Measurements from ENCODE around the gene LRMDA.

LRMDA gene

DNA sequence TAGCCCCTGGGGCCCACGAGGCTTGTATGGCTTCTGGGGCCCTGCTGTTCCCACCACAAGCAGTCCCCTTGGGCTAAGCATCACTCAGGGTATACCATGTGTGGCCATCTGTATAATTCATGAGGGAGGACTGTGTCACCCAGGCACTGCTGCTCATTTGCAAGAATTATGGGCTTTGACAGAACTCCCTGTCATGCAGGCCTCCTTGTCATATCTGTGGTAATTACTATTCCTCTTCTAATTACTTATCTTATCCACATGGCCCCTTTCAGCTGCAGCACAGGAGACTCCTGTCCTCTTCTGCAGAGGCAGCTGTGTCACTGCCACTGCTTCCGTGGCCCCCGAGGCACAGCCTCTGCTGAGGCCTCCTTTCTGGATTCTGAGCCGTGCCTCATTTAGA, 46.3 kb downstream of the LRMDA start:
- no peak for DNase-seq

DNA sequence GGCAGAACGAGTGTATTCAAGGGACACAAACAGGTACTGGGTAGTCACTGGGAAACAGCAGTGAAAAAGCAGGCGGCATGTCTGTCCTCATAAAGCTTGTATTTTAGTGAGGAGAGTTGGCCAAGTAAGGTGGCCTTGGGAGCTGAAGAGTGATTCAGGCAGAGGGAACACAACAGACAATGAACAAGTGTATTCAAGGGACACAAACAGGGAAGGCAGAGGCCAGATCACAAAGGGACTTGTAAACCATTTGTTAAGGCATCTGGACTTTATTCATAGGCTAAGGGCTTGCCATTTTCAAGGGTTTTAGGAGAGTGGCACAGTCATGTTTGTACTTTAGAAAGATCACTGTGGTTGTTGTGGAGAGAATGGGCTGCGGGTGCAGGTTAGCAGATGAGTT, 49.0 kb downstream of the LRMDA start:
- no peak for DNase-seq

DNA sequence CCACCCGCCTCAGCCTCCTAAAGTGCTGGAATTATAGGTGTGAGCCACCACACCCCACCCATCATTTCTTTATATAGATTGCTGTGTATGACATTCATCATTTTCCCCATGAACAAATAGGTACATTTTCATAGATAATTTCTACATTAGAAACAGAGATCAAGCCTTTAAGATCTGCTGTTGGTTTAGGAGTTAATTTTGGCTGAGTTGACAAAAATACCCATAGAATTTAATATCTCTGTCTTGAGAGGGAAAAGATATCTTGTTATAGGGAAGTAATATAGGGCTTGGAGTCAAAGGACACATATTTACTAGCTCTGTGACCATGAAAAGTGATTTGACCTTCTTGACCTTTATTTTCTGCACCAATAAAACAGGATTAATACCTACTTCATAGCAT, 51.8 kb downstream of the LRMDA start:
- no peak for DNase-seq

DNA sequence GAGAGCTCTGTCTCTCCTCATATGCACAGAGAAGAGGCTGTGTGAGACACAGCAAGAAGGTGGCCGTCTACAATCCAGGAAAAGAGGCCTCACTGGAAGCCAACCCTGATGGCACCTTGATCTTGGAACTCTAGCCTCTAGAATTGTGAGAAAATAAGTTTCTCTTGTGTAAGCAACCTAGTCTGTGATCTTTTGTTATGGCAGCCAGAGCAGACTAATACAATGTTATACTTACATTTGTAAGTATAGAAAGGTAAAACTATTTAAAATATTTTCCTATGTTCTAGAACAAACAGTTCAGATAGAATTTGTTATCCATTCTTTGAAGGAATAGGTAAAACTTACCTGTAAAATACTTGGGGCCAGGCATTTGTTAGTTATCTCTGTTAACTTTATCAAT, 53.3 kb downstream of the LRMDA start:
- DNase-seq, result no peak

DNA sequence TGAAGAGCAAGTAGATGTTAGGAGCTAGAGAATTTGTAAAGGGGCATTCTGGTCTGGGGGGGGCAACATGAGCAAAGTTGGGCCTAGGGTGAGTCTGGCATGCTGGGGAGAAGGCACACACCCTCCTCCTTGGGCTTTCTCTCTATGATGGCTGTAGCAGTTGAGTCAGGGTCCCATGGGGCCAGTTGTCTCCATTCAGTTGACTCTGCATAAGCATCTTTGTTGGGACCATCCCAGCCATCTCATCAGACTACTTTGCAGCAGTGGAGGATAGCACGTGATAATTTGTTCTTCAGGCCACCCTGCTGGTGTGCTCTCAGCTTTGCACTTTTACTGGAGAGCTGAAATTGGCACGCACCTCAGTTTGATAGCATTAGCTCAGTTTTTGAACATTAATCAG, 55.2 kb downstream of the LRMDA start:
- DNase-seq, result no peak

DNA sequence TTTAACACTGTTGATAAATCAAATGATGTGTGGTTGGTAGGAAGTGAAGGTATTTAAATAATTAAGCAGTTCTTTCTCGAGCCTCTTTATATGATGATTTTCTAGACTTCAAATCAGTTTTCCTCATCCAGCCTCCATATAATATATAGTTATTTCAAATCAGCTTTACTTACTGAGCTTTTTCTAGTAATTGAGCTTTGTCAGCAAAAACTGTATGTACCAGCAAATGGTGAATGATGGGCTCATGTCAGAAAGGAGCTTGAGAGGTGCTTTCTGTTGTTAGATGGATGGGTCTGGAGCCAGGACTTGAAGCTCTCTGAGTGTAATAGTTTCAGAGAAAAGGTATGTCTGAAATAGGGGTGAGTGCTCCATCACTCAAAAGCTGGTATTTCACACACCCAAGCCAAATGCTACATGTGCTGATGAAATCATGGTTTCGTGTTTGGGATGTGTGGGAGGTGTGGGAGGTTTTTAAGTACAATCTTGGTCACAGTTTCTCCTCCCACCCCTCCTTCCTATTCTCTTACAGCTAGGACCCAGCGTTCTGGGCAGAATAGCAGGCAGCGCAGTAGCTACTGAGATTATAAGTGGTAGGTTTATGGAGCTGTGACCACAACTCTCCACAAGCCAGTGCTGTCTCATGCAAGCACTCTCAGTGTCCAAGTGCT, 55.8 kb downstream of the LRMDA start:
- DNase-seq, result no peak

DNA sequence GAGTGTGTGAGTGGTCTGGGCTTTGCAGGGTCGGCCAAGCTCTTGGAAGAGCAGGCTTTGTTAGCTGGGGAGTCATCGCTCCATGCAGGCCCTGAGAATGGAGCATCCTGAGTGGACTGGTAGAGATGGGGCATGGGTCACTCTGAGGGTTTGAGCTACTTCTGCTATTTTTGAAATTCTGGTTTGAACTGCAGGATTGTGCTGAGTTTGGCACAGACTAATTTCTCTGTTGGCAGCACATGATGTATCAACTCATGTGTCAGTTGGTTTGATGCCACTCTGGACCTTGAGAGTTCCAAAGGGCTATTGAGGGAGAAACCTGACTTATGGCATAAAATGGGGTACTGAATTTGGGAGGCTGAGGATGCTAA, 56.3 kb downstream of the LRMDA start:
- DNase-seq, result no peak

DNA sequence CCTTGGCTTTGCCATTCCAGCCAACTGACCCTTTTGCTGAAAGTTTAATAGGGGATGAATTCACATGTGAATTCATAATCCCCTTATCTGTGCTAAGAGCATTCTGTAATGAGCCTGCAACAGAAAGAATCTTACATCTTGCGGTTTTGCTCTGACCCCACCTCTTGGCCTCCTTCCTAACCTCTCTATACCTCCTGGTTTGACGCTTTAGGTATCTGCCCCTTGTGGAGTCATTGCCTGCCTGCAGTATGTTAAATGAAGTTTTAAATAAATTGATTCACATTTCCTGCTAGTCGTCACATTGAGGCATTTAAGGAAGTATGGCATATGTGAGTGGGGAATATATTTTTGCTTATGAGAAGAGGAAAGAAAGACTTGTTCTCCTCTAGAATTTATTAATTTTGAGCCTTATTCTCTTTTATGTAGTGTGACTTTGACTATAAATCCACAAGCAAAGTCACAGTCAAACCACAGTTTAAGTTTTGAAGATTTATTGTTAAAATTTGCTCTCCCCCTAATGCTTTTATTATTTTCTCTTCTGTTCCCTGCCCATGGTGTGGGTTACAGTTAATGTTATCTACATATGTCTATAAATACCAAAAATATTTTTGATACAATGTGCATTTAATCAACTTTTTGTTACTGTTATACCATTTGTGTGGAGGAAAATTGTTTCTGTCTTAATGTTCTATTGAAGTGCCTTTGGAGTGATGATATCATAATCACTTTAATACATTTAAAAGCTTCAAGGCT, 60.9 kb downstream of the LRMDA start:
- no peak for DNase-seq

DNA sequence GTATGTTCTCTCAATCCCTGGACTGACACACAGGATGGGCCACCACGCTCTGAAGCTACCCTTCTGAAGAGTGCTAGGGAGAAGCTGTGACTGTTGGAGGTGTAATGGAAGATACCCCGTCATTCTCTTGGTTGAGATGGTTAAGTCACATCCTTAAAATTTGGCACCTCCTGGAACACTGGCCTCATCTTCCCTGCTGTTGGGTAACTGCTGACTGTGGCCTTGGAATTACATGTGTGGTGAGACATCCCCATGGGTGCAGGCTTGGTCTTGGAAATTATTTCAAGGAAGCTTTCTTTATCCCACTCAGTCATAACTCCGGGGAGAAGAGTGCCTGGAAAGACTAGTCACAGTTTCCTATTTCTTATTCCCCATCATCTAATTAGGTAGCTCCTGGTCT, 62.0 kb downstream of the LRMDA start:
- DNase-seq, result no peak

DNA sequence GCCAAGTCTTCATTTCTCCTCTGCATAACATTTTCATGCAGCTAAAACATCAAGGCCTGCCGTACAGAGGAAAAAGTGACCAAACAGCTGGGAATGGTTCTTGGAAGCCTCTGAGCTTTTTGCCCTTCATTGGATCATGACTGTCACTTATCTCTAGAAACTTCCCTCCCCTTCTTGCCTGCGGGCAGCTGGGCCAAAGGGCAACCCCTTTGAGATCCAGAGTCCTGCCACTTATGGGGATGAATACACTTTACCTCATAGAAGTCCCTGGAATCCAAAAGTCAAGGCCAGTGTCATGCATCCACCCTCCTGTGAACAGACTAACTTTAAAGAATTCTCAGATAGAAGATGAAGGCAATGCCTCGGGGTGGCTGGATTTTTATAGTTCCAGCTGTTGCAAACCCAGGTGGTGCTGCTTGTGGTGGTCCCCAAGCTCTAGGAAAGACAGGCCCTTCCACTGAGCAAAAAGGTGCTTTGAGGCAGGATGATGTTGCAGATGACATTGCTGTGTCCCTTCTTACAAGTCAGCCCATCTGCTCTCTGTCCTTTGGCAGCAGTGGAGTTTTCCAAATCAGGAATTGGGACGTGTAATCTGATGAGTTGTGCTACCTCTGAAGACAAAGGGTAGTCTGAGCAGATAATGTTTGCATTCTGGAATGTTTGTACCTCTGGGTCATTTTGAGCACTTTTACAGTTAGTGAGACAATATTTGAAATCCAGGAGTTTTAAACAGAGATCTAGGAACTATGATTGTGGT, 64.2 kb downstream of the LRMDA start:
- no peak for DNase-seq

DNA sequence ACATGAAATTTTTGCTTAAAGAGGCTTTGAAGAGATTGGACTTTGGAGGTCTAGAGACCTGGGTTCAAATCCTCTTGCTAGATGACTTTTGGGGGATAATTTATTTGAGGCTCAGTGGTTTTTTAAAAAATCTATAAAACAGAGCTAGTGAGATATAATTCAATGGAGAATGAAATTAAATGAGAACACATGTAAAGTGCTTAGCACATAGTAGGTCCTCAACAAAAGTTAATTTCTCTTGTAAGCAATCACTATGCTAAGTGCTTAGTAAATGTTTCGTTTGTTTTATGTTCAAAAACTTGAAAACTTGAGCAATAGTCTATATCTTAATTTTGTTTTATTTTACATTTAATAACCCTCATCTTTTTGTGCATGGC, 64.8 kb downstream of the LRMDA start:
- no peak for DNase-seq

DNA sequence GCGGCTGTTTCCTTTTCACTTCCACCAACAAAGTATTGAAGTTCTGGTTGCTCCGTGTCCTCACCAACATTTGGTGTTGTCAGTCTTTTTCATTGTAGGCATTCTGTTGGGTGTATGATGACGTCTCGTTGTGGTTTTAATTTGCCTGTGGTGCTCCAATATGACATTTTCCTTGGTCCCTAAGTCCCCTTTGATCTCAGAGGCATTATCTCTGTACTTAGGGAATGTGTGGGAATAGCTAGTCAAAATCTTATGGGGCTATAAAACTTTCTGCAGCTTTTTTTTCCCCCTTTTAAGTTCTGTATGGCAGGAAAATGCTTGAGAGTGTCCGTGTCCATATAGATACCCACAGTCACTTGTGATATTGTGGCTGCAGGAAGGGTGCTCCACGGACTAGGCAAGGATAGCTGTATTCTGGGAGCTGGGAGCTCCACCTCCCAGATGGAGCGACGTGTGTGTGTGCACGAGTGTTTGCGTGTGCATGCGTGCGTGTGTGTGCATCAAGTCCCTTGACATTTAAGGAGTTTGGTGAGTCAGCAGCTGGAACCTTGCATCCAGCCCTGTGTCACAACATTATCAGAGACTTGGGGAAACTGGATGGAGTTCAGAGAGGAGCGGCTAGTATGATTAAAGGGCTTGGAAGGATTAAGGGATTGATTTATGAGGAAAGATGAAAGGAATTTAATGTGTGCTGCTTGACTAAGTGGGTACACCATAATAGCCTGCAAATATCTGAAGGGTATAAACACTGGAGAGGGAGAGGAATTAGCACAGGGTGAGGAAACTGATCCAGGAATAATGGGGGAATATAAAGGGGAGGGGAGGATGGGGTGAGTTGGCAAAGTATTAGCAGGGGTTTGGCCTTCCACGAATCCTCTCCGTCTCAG, 66.8 kb downstream of the LRMDA start:
- no peak for DNase-seq

DNA sequence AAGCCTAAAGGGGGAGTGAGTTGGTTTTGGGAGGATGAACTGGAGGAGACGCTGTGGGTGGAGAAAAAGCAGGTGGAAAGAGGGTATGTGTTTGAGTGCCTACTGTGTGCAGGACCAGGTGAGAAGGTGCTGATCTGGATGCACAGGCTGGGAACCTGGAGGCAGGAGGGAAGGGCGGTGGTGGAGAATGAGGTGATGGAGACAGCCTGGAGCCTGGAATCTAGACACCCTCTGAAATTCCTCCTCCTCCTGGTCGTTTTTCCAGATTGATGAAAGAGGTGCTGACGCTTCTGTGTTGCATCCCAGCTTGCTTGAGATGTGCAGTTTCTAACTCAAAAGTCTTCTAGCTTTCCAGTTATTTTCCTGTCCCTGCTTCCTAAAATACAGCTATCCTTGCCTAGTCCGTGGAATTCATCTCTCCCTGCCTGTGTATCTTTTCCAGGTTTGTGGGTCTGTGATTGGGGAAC, 67.5 kb downstream of the LRMDA start:
- DNase-seq, result no peak

DNA sequence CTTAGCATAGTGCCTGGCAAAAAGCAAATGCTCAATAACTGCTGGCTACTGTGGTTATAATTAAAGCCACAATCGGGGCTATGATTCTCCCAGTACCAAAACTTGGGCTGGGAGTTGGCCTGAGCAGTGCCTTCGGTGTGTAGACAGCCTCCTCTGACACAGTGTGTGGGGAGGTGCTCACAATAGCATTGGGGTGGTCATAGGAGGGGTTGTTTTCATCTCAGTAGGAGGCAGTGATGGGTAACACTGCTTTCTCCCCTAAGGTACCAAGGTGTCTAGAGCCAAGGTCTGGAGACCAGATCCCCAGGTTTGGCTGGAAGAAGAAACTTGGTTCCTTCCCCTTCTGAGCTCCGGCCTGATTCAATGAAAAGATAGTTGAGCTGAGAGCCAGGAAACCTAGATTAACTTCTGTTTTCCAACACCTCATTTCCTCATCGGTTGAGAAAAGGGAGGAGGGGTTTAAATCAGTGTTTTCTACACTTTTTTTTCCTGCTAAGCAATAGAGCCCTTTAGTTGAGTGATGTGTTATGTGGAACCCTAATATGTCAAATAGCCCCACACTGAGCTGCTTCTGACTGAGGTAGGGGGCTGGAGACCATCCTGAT, 68.2 kb downstream of the LRMDA start:
- no peak for DNase-seq

DNA sequence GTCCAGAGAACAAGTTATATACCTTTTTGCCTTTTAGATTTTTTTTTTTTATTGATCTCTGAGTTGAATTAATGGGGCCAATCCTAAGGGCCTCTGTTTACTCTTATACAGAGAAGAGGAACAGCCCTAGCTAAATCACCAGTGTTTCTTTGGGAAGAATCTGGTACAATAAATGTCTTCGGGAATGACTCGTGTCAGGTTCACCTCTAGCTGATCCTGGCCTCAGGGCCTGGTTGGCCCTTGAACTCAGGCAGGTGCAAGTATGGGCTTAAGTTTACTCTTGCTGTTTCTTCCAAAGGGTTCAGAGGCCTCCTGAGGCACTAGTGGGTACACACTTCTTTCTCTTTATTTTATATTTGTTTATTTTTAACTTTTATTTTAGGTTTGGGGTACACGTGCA, 71.0 kb downstream of the LRMDA start:
- no peak for DNase-seq

DNA sequence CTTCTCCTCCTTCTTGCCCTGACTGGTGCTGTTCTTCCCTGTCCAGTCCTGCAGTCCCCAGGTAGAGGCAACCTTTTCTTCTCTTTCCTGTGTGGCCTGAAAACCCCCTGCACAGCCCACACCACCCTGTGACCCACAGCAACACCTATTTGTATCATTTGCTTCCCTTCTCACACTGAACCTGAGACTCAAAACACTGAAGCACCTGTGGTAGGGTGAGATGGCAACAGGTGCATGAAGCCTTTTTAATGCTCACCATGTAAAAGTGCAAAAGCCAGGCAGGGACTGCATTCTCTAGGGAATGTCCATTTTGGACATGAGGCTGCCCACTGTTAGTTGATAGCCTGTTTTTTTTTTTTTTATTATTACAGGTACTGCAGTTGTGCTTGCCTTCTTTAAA, 71.4 kb downstream of the LRMDA start:
- no peak for DNase-seq

DNA sequence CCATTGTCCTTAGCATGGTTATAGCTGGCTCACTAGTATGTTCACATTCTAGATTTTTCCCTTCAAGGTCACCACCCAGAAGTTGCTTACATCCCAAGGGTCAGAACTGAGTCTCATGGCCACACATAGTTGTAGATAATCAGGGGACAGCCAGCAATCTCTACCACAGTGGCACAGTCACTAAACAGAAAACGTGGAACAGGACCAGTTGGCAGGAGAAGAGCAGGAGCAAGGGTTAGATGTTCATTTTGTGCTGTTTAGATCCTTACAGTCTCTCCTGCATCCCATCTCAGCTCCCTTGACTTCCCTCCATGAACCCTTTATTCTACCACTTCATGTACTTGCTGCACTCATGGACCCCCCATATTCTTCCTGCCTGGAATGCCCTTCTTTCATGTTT, 73.9 kb downstream of the LRMDA start:
- no peak for DNase-seq

DNA sequence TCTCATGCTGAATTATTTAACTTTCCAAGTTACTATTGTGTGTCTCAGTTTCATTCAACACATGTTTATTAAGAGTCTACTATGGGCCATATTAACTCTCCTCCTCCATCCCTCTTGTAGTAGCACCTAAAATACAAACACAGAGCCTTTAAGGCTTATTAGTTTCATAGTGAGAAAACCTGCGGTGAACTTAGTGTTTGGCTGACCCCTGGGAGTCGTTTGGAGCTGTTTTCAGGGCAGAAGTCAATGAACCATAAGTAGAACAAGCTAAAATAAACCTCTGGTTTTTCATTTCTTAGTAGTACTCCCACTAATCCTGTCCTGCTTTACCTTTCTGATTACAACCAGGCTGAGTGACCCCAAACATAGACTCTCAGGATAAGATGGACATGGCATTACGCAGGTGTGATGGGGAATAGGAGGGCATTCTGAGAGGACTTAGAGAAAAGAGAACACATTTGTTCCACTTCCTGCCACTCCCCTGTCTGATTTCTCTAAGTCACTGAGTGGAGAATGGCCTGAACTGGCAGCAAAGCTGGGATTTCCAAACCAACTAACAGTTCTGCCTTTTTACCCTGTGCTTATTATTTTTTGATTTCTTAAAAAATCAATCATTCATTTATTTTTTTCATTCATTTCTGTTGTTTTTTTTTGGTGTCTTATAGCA, 74.5 kb downstream of the LRMDA start:
- no peak for DNase-seq

DNA sequence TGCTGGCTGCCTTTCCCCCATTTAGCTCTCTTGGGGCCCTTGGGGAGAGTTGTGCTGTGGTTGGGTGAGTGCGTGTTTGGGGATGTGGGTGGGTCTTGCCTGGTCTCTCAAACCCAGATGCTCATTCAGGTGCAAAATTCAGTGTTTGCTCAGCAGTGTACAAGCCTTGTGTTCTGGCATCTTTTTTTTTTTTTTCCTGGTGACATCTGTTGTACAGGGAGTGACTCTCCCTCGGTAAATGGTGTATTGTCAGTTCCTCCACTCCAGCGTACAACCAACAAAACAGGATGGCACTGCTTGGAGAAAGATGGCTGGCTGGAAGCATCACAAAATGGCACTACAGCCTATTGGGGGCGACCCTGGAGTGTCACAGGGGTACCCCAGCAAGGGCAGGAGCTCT, 75.5 kb downstream of the LRMDA start:
- DNase-seq, result no peak

DNA sequence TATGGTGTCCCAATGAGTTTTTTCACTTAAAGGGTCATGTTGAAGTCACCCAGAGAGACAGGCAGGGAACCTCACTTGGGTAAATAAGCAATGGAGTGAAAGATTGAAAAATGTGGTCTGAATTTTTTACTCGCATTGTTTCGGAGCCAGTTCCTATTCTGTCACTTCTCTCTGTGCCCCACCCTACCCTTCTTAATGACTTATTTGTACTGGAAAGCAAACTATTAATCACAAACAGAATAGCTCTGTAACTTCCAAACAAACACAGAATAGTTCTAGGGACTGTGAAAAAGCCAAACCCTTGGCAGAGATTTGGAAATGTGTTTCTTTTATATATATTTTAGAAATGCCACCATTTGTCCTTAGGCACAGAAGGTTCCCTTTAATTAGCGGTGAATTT, 76.0 kb downstream of the LRMDA start:
- DNase-seq, result no peak

DNA sequence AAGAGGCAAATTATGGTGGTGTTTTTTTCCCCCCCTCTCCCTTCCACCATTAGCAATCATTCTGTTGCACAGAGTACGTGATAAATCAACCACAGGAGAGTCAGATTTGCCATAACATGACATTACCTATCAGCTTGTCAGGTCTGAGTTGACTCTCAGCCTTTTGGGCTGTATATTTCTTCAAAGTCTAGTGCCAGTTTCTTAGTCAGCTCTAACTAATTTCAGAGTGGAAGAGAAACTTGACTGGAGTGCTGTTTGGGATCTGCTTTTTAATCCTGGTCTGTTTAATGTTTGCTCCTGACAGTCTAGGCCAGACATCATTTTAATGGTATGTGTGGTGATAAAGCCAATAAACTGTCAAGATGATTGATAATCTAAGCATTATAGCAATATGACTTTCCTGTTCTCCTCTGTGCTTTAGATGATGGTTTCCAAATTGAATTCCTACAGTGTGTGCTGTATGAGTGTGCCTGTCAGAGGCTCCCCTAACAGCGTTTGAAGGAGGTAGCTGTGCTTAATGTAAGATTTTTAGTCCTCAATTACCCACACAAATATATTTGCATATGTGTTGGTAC, 76.9 kb downstream of the LRMDA start:
- DNase-seq, result no peak

DNA sequence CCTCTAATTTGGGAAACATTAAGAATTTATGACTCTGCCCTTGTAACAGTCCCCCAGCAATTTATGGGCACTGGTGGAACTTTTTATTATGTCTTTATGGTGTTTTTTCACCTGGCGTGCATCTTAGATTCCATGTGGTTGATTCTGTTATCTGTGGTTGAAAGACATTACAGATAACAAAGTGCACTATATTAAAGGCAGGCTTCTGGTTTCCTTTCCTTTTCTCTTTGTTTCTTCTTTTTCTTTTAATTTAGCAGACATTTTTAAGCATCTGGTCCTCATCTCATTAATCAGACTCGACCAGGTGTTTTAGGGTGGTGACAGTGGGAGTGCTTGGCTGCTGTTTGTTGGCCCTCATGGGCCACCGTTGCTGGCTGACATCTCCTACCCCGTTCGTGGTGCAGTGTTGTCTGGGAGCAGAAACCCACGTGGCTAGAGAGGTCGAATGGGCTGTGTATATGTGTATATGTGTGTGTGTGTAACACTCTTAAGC, 77.4 kb downstream of the LRMDA start:
- no peak for DNase-seq
